Endothelial cell of umbilical vein (primary cell): ENCODE results near the gene EIF2AK2.
"Not testable (repeated sequence)": the region's sequence is repeated elsewhere in the genome, so short reads cannot be mapped to it uniquely, and the experiment has no call there.

Source experiments
- EZH2 ChIP-seq: IDR thresholded peaks from 2 replicates; pipeline ENCODE4 v1.6.1; 2012; ENCODE audit warnings: borderline replicate concordance, low read depth, mild to moderate bottlenecking, moderate library complexity, low read length, inconsistent platforms; ENCODE audit not compliant: severe bottlenecking
- POLR2A ChIP-seq: IDR thresholded peaks from 2 replicates; pipeline ENCODE4 v1.6.1; 2012; ENCODE audit warnings: low read depth, mild to moderate bottlenecking, control low read depth, low read length
- POLR2AphosphoS5 ChIP-seq: IDR thresholded peaks from 2 replicates; pipeline ENCODE4 v1.6.1; 2012; ENCODE audit warnings: low read depth, mild to moderate bottlenecking, control low read depth, low read length, moderate library complexity; ENCODE audit not compliant: insufficient read depth
- TF ChIP-seq, protein P1 (sequence below), 2 donors: IDR thresholded peaks; 1 replicate in 1 of 2; 2 replicates in 1 of 2; pipeline ENCODE4 v1.5.1; 2011; ENCODE audit warnings: low read length in 2 of 2, mild to moderate bottlenecking in 2 of 2, moderate library complexity in 2 of 2, control low read depth in 1 of 2, inconsistent platforms in 1 of 2, low read depth in 1 of 2; ENCODE audit not compliant: insufficient read depth in 1 of 2; ENCODE audit errors: extremely low read depth in 1 of 2
- TF ChIP-seq, protein P2 (sequence below): IDR thresholded peaks from 2 replicates; pipeline ENCODE4 v1.6.1; 2011; ENCODE audit not compliant: insufficient read depth, insufficient read length

DNA sequence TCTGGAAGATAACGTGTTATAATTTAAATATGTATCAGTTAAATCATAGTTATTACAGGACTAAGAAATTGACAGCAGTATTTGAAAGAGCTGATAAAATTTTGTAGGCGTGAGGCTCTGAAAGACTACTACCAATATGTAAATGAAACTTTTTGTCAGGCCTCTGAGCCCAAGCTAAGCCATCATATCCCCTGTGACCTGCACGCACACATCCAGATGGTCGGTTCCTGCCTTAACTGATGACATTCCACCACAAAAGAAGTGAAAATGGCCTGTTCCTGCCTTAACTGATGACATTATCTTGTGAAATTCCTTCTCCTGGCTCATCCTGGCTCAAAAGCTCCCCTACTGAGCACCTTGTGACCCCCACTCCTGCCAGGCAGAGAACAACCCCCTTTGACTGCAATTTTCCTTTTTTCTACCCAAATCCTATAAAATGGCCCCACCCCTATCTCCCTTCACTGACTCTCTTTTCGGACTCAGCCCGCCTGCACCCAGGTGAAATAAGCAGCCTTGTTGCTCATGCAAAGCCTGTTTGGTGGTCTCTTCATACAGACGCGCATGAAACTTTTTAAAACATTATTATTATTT is 48.4 kb upstream of the EIF2AK2 start:
- TF ChIP-seq POLR2AphosphoS5, EZH2, POLR2A: not testable (repeated sequence)
- TF ChIP-seq, protein P1, sequence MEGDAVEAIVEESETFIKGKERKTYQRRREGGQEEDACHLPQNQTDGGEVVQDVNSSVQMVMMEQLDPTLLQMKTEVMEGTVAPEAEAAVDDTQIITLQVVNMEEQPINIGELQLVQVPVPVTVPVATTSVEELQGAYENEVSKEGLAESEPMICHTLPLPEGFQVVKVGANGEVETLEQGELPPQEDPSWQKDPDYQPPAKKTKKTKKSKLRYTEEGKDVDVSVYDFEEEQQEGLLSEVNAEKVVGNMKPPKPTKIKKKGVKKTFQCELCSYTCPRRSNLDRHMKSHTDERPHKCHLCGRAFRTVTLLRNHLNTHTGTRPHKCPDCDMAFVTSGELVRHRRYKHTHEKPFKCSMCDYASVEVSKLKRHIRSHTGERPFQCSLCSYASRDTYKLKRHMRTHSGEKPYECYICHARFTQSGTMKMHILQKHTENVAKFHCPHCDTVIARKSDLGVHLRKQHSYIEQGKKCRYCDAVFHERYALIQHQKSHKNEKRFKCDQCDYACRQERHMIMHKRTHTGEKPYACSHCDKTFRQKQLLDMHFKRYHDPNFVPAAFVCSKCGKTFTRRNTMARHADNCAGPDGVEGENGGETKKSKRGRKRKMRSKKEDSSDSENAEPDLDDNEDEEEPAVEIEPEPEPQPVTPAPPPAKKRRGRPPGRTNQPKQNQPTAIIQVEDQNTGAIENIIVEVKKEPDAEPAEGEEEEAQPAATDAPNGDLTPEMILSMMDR (IDR thresholded peaks at IDR 0.05; ENCODE audit: extremely low read depth in 1 of 2, insufficient read depth in 1 of 2, low read depth in 1 of 2, low read length in 2 of 2): not testable (repeated sequence)
- TF ChIP-seq, protein P2, sequence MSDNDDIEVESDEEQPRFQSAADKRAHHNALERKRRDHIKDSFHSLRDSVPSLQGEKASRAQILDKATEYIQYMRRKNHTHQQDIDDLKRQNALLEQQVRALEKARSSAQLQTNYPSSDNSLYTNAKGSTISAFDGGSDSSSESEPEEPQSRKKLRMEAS: not testable (repeated sequence)
